GM19397 (cell line): ENCODE measurements around the gene JMJD1C.
A peak's percentile ranks its signal among the peaks of the same experiment; 100 is the strongest.

ENCODE experiments used
- ATAC-seq: cut with Tn5 transposase; IDR thresholded peaks from one replicate; pipeline ENCODE4 v1.9.1; 2021; ENCODE audit warnings: mild to moderate bottlenecking, moderate library complexity; ENCODE audit not compliant: unreplicated experiment

The JMJD1C gene

GRCh38 chr10:63264617-63265221 is 201.1 kb downstream of the JMJD1C start:
- ATAC-seq, result no peak

DNA sequence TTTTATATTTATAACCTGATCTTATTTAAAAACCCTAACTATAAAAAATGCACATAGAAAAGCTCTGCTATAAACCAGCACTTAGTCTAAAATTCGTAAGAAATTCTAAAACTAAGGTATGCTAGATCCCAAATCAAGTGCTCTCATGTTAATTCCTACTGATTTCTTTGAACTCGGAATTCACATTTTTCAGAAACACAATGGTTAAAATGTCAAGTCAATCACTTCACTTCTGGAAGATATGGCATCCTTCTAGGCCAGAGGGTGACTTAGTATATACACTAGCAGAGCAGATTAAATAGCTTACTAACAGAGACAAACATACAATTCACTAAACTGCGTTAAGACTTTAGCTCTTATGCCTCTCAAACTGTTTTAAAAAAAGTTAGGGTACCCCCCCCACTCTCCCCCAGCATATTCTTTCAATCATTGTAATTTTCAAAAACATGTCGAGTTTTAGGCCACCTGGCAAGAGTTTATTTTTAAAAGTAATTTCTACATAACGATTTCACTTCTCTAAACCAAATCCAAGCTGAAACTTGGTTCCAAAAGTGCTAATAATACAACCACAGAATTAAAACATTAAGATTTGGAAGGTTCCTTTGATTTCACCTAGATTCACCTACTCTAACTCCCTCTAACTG is 203.2 kb downstream of the JMJD1C start:
- ATAC-seq, result no peak

- ATAC-seq, result no peak
Measured at GRCh38 chr10:63261496-63261895, 204.3 kb downstream of the JMJD1C start.

GRCh38 chr10:63260860-63261251 is 204.9 kb downstream of the JMJD1C start:
- no peak for ATAC-seq

DNA sequence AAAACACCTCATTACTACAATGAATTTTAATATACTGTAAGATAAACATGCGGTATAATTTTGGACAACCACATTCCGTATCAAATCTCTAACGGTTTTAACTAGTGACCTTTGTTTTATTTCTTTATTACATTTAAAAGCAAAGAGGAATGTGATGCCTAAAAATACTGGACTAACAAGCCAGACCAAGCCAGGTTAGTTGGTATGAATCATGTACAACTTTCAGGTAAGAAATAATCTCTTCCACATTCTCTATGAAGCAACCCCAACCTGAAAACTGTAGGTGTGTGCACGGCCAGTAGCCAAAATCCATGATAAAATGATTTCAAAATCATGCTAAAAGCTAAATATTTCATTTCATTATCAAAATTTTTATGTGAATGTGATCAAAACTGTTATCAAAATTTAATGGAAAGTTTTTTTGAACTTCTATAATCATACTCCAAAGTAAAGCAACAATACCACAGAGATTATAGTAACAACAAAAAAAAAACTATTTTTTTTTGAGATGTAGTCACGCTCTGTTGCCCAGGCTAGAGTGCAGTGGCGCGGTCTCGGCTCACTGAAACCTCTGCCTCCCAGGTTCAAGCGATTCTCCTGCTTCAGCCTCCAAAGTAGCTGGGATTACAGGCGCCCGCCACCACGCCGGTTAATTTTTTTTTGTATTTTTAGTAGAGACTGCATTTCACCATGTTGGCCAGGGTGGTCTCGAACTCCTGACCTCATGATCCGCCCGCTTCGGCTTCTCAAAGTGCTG is 205.5 kb downstream of the JMJD1C start:
- no peak for ATAC-seq

GRCh38 chr10:63258920-63259678 is 206.7 kb downstream of the JMJD1C start:
- no peak for ATAC-seq

- no peak for ATAC-seq
Measured at GRCh38 chr10:63257778-63258177, 208.0 kb downstream of the JMJD1C start.

- ATAC-seq, result no peak
Measured at GRCh38 chr10:63256009-63256773, 209.6 kb downstream of the JMJD1C start.

DNA sequence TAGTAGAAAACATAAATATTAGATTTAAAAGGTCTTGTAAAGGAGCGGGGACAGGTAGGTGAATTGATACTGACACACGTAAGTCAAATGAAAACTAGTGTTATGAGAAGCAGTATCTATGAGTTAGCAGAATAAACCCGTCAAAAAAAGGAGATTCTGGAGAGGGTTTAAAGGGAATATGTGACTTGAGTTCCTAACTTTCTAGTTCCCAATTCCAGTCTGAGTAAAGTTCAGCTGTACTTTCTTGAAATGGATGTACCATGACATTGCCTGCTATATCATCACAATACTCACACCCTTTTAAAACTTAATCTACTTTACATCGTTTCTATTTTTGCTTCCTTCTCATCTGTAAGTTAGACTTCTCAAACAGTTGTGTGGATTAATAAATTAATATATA is 210.5 kb downstream of the JMJD1C start:
- ATAC-seq, result no peak

DNA sequence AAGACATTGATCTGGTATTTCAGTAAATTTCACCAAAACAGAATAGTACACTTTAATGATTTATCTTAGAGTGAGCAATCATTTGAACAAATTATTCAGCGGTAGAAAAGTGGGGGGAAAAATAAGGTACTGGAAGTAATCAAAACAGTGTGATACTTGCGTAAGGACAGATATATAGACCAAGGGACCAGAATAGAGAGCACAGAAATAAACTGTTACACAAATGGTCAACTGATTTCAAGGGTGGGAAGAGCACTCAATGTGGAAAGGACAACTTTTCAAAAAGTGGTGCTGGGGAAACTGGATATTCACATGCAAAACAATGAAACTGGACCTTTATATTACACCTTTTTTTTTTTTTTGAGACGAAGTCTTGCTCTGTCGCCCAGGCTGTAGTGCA is 212.7 kb downstream of the JMJD1C start:
- ATAC-seq, result no peak

- no peak for ATAC-seq
Measured at GRCh38 chr10:63252095-63252762, 213.5 kb downstream of the JMJD1C start.

DNA sequence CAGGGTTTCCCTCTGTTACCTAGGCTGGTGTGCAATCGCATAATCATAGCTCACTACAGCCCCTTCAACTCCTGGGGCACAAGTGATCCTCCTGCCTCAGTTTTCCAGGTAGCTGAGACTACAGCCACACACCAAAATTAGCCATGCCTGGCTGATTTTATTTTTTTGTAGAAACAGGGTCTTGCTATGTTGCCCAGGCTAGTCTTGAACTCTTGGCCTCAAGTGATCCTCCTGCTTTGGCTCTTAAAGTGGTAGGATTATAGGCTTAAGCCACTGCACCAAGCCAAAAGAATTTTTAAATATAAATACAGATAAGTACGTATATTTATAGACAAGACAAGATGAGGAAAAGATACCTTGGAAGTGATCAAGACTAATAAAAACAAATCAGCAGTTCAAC is 215.7 kb downstream of the JMJD1C start:
- ATAC-seq, result no peak

GRCh38 chr10:63247771-63248170 is 218.0 kb downstream of the JMJD1C start:
- ATAC-seq, result no peak

DNA sequence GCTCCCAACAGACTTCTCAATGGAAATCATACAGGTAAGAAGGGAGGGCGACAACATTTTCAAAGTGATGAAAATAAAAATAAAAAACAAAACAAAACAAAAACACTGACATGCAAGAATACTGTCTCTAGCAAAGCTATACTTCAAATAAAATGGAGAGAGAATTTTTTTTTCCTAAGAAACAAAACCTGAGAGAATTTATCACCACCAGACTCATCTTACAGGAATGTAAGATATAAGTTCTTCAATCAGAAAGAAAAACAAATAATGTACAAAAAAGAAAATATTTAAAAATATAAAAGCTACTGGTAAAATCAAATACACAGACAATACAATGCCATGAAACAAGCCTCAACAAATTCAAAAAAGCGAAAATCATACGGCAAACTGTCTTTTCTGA is 219.4 kb downstream of the JMJD1C start:
- no peak for ATAC-seq

GRCh38 chr10:63241841-63242281 is 223.9 kb downstream of the JMJD1C start:
- ATAC-seq, result no peak

DNA sequence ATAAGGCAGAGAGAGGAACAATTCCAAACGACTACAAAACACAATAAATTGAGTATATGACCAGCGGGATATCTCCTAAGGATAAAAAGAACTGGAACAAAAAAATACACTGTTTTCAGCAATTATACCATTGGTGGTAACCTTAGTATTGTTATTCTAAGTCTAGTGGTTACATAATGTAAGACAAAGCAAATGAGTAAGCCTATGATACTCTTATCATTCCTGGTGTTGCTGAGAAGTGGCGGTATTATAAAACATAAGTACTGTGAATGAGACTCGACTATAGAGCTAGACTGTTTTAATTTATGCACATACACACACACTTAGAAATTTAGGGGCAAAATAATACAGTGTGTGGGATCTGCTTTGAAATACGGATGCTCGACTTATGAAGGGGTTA is 225.0 kb downstream of the JMJD1C start:
- no peak for ATAC-seq

GRCh38 chr10:63238501-63238900 is 227.3 kb downstream of the JMJD1C start:
- ATAC-seq, result no peak

DNA sequence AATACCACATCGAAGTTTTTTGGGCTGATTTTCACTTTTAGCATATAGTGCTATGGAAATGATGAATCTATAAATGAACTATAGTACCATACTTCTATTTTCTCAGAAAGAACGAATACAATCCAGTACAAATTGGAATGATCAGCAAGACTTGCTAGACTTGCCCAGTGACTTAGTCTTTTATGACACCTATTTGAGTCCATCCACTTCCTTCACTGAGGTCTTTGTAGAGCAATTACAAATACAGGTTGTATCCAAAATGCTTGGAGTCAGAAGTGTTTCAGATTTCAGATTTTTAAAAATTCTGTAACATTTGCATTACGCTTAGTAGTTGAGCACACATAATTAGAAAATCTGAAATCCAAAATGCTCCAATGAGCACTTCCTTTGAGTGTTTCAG is 228.4 kb downstream of the JMJD1C start:
- ATAC-seq, result no peak

GRCh38 chr10:63236113-63236935 is 229.5 kb downstream of the JMJD1C start:
- peak; percentile 85 for ATAC-seq
